ENCODE results near the gene PLEKHH3. TPM values are rescaled to one million over a fixed set of nuclear protein-coding genes. Genes with fewer than 3 reads are reported as not detected.
A peak's percentile ranks its signal among the peaks of the same experiment; 100 is the strongest.

Gene PLEKHH3
- polyA plus RNA-seq, 1 of the 3 experiments (the other 2 are of a cell fraction) = 12.8 TPM

DNA sequence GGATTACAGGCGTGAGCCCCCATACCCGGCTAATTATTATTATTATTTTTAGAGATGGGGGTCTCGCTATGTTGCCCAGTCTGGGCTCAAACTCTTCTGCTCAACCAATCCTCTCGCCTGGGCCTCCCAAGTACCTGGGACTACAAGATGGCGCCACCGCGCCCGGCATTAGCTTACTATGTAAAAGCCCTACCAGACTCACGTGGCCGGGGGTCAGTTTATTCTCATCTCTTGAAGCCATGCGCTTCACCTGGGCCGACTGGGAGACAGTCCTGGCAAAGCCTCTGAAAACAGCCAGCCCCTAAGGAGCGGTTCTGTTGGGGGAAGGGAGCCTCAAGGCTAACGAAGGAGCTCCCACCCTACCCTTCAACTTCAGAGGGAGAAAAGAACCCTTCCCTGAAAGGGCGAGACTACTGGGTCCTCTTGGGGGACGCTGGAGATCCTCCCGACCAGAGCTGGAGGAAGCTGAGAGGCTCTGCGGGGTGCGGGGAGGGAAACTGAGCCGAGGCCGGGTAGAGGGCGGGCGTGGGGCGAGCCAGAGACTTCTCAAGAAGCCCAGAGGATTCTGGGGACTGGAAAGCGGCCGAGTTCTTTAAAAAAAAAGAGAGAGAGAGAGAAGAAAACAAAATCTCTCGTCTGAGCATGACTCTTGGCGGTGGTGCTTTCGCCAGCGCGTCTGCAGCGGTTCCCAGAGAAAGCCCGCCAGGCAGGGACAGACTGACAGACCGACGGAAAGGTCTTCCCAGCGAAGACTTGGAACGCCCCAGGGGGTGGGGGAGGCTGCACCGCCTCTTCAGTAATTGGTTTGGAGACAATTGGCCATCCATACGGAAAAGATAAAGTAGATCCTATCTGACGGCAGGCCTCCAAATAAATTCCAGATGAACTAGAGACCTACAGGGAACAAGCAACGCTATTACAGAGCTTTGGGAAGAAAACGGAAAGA lies 23.3 kb downstream of the PLEKHH3 start (continued):
- TF ChIP-seq TAF1 (IDR thresholded peaks at IDR 0.05; ENCODE audit: borderline replicate concordance, low read depth, low read length) = peak; percentile 59
- no peak for TF ChIP-seq CTCF (IDR thresholded peaks at IDR 0.05)
- TF ChIP-seq, protein P1, sequence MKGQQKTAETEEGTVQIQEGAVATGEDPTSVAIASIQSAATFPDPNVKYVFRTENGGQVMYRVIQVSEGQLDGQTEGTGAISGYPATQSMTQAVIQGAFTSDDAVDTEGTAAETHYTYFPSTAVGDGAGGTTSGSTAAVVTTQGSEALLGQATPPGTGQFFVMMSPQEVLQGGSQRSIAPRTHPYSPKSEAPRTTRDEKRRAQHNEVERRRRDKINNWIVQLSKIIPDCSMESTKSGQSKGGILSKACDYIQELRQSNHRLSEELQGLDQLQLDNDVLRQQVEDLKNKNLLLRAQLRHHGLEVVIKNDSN (IDR thresholded peaks at IDR 0.05; ENCODE audit: borderline replicate concordance, low read depth) = no peak
- peak; percentile 59 for TF ChIP-seq POLR2AphosphoS5 (IDR thresholded peaks at IDR 0.05; ENCODE audit: low read depth, low read length)

GRCh38 chr17:42651392-42651791 lies 25.4 kb downstream of the PLEKHH3 start:
- WGBS (ENCODE audit: low lambda C conversion rate) = 80% methylated on average over 4 of the region's 4 CpGs
- Histone ChIP-seq H3K27me3 (ENCODE audit: insufficient read depth) (no peaks in the 10 kb centered on the region), H3K4me1 (ENCODE audit: control insufficient read depth in 1 of 2, insufficient read depth in 2 of 2, low read depth in 1 of 2, low read length in 1 of 2) (peaks cover 0 to 12% of the 10 kb centered on the region in 2 experiments; a peak in 1 of 4 replicates), H3K4me3 (ENCODE audit: low read depth in 2 of 2, low read length in 1 of 2) (no peak overlapping the region), H3K9me2 (no peaks in the 10 kb centered on the region), H3K36me3 (replicated peaks in 1 of 2; ENCODE audit: control insufficient read depth in 1 of 2, insufficient read depth in 2 of 2, low read length in 1 of 2) (no peaks in the 10 kb centered on the region), H3F3A (replicated peaks; ENCODE audit: insufficient read depth) (peaks cover 20% of the 10 kb centered on the region), H3K27ac (ENCODE audit: low read depth in 2 of 2, low read length in 1 of 2) (no peak overlapping the region), H3K79me2 (ENCODE audit: insufficient read depth) (no peaks in the 10 kb centered on the region), H2AFZ (ENCODE audit: low read depth) (no peak overlapping the region), H3K4me2 (no peak overlapping the region), H4K20me1 (ENCODE audit: insufficient read depth) (no peaks in the 10 kb centered on the region), H3K9ac (no peak overlapping the region), H3K9me3 (no peaks in the 10 kb centered on the region)
- ChIA-PET CTCF (no interaction called here), POLR2A (interaction anchor here (0.6 kb wide), 1 partner anchor 14 kb away, joined by 4 read pairs; no protein-coding TSS in a partner anchor)
- TF ChIP-seq, protein P2, sequence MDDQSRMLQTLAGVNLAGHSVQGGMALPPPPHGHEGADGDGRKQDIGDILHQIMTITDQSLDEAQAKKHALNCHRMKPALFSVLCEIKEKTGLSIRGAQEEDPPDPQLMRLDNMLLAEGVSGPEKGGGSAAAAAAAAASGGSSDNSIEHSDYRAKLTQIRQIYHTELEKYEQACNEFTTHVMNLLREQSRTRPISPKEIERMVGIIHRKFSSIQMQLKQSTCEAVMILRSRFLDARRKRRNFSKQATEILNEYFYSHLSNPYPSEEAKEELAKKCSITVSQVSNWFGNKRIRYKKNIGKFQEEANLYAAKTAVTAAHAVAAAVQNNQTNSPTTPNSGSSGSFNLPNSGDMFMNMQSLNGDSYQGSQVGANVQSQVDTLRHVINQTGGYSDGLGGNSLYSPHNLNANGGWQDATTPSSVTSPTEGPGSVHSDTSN (IDR thresholded peaks at IDR 0.05) = no peak
- TF ChIP-seq JUND (IDR thresholded peaks at IDR 0.05) = no peak
- TF ChIP-seq ELF1 (IDR thresholded peaks at IDR 0.05) = no peak
- TF ChIP-seq GATA2 (CRISPR knock-in tag; IDR thresholded peaks at IDR 0.05) = no peak
- TF ChIP-seq, protein P3, sequence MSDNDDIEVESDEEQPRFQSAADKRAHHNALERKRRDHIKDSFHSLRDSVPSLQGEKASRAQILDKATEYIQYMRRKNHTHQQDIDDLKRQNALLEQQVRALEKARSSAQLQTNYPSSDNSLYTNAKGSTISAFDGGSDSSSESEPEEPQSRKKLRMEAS (IDR thresholded peaks at IDR 0.05; ENCODE audit: low read depth) = no peak
- no peak for TF ChIP-seq RCOR1 (IDR thresholded peaks at IDR 0.05; ENCODE audit: low read length)
- TF ChIP-seq, protein P4, sequence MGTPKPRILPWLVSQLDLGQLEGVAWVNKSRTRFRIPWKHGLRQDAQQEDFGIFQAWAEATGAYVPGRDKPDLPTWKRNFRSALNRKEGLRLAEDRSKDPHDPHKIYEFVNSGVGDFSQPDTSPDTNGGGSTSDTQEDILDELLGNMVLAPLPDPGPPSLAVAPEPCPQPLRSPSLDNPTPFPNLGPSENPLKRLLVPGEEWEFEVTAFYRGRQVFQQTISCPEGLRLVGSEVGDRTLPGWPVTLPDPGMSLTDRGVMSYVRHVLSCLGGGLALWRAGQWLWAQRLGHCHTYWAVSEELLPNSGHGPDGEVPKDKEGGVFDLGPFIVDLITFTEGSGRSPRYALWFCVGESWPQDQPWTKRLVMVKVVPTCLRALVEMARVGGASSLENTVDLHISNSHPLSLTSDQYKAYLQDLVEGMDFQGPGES (IDR thresholded peaks at IDR 0.05; ENCODE audit: low read depth, low read length) = no peak
- TF ChIP-seq GABPA (IDR thresholded peaks at IDR 0.05; ENCODE audit: low read depth) = no peak
- TF ChIP-seq RAD21 (IDR thresholded peaks at IDR 0.05; ENCODE audit: low read length) = no peak
- TF ChIP-seq FOSL2 (IDR thresholded peaks at IDR 0.05; ENCODE audit: borderline replicate concordance, low read depth) = no peak
- no peak for TF ChIP-seq MXI1 (IDR thresholded peaks at IDR 0.05; ENCODE audit: low read depth, low read length)
- TF ChIP-seq TCF12 (IDR thresholded peaks at IDR 0.05) = no peak
- TF ChIP-seq YY1 (IDR thresholded peaks at IDR 0.05; ENCODE audit: low read depth) = no peak
- TF ChIP-seq EP300 (IDR thresholded peaks at IDR 0.05; ENCODE audit: borderline replicate concordance in 1 of 2, low read depth in 1 of 2, low read length in 1 of 2) = no peak
- TF ChIP-seq, protein P1 (IDR thresholded peaks at IDR 0.05; ENCODE audit: borderline replicate concordance, low read depth) = no peak
- no peak for DNase-seq
